B cell (primary cell): ENCODE measurements around the gene ADRA1B.

ENCODE experiments used
- CTCF ChIP-seq: fragments of 200-600 bp; IDR thresholded peaks from one replicate; pipeline ENCODE4 v1.8.0; 2022; ENCODE audit warnings: antibody characterized with exemption, mild to moderate bottlenecking
- EZH2 ChIP-seq: IDR thresholded peaks from 2 replicates; pipeline ENCODE4 v1.6.1; 2012; ENCODE audit warnings: borderline replicate concordance, low read depth, mild to moderate bottlenecking, moderate library complexity, low read length; ENCODE audit not compliant: insufficient read depth, poor library complexity, severe bottlenecking

GRCh38 chr5:159905496-159905895, 10.8 kb upstream of the ADRA1B start:
- no peak for TF ChIP-seq CTCF
- no peak for TF ChIP-seq EZH2
